ENCODE results near the gene C11orf97. TPM values are rescaled to one million over a fixed set of nuclear protein-coding genes. Genes with fewer than 3 reads are reported as not detected.
"Not testable (repeated sequence)": the region's sequence is repeated elsewhere in the genome, so short reads cannot be mapped to it uniquely, and the experiment has no call there.

The C11orf97 gene
- total and polyA plus RNA-seq, 2 donors: not detected

DNA sequence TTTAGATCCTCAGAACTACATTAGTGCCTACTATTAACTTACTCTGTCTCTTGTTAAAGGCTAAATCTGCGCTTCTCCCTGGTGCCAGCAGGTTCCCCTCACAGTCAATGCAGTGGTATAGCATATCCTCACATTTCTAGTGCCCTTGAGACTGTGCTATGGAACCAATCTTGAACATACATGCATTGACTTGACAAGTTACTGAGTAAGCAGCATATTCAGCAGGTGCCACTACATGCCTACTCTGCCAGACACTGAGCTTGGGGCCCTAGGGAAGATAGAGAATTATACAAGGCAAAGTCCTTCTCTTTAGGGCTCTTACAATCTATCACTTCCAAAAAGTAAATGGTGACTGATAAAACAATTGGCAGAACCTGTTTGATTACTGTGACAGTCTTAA is 34.6 kb downstream of the C11orf97 start:
- Histone ChIP-seq H3K36me3 (ENCODE audit: control insufficient read depth in 2 of 2, insufficient read depth in 2 of 2, low read length in 1 of 2) (peaks cover 0 to 2% of the 10 kb centered on the region in 2 donors), H3K4me1 (ENCODE audit: control insufficient read depth in 2 of 2, insufficient read depth in 2 of 2, low read length in 2 of 2) (peaks cover 13 to 31% of the 10 kb centered on the region in 2 donors), H3K4me3 (ENCODE audit: low read length in 2 of 2) (peak overlapping the region in 1 of 2 donors; percentile 16), H3K9me3 (ENCODE audit: control insufficient read depth in 2 of 2, insufficient read depth in 1 of 2, low read length in 1 of 2) (no peaks in the 10 kb centered on the region), H3K27me3 (ENCODE audit: control insufficient read depth in 2 of 2, insufficient read depth in 1 of 2, low read length in 1 of 2) (no peaks in the 10 kb centered on the region), H3K27ac (ENCODE audit: low read depth in 1 of 2, low read length in 1 of 2) (no peak overlapping the region)
- peak in 2 of 9 donors; percentile 20 to 30 for DNase-seq (ENCODE audit: low read depth in 6 of 9, low spot score in 9 of 9)
- 96% methylated on average over 1 of the region's 1 CpG for WGBS

GRCh38 chr11:94549146-94549545 is 36.9 kb downstream of the C11orf97 start:
- Histone ChIP-seq H3K4me1 (ENCODE audit: control insufficient read depth in 2 of 2, insufficient read depth in 2 of 2, low read length in 2 of 2) (peaks cover 13 to 22% of the 10 kb centered on the region in 2 donors), H3K27me3 (ENCODE audit: control insufficient read depth in 2 of 2, insufficient read depth in 1 of 2, low read length in 1 of 2) (no peaks in the 10 kb centered on the region), H3K9me3 (ENCODE audit: control insufficient read depth in 2 of 2, insufficient read depth in 1 of 2, low read length in 1 of 2) (no peaks in the 10 kb centered on the region), H3K36me3 (ENCODE audit: control insufficient read depth in 2 of 2, insufficient read depth in 2 of 2, low read length in 1 of 2) (peaks cover 0 to 2% of the 10 kb centered on the region in 2 donors), H3K4me3 (ENCODE audit: low read length in 2 of 2) (no peak overlapping the region), H3K27ac (ENCODE audit: low read depth in 1 of 2, low read length in 1 of 2) (no peak overlapping the region)
- WGBS: 90% methylated on average over 5 of the region's 5 CpGs
- DNase-seq (ENCODE audit: low read depth in 6 of 9, low spot score in 9 of 9): no peak

GRCh38 chr11:94550513-94550912 is 38.3 kb downstream of the C11orf97 start:
- Histone ChIP-seq H3K4me1 (ENCODE audit: control insufficient read depth in 2 of 2, insufficient read depth in 2 of 2, low read length in 2 of 2) (peaks cover 3 to 13% of the 10 kb centered on the region in 2 donors), H3K27me3 (ENCODE audit: control insufficient read depth in 2 of 2, insufficient read depth in 1 of 2, low read length in 1 of 2) (no peaks in the 10 kb centered on the region)
- 34% methylated on average over 4 of the region's 4 CpGs for WGBS

DNA sequence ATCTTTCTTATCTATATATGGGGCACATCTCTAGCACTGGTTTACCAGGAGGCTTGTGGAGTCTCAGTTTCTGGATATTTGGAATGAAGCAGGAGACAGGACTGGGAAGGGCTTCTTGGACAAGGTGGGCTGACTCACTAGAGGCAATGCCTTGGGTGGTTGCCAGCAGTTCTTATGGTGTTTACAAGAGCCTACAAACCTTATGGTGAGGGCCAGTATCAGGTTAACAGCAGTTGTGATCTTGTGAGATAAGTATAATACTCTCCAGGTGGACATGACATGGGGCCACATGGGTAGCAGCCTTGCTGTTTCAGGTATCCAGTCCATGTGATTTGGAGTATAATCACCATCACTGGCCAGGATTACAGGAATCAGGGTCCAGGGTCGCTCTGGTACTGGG is 41.7 kb downstream of the C11orf97 start:
- no peak overlapping the region for H3K27ac ChIP-seq (ENCODE audit: low read depth in 1 of 2, low read length in 1 of 2)
- no peak for DNase-seq (ENCODE audit: low read depth in 6 of 9, low spot score in 9 of 9)
- peaks cover 0 to 2% of the 10 kb centered on the region in 2 donors for H3K36me3 ChIP-seq (ENCODE audit: control insufficient read depth in 2 of 2, insufficient read depth in 2 of 2, low read length in 1 of 2)
- H3K27me3 ChIP-seq (ENCODE audit: control insufficient read depth in 2 of 2, insufficient read depth in 1 of 2, low read length in 1 of 2): no peaks in the 10 kb centered on the region
- no peaks in the 10 kb centered on the region for H3K9me3 ChIP-seq (ENCODE audit: control insufficient read depth in 2 of 2, insufficient read depth in 1 of 2, low read length in 1 of 2)
- WGBS: 99% methylated on average over 1 of the region's 1 CpG
- H3K4me3 ChIP-seq (ENCODE audit: low read length in 2 of 2): no peak overlapping the region
- H3K4me1 ChIP-seq (ENCODE audit: control insufficient read depth in 2 of 2, insufficient read depth in 2 of 2, low read length in 2 of 2): peaks cover 2 to 6% of the 10 kb centered on the region in 2 donors

More at GRCh38 chr11:94550513-94550912, 38.3 kb downstream of the C11orf97 start:
- Histone ChIP-seq H3K9me3 (ENCODE audit: control insufficient read depth in 2 of 2, insufficient read depth in 1 of 2, low read length in 1 of 2) (no peaks in the 10 kb centered on the region), H3K27ac (ENCODE audit: low read depth in 1 of 2, low read length in 1 of 2) (no peak overlapping the region), H3K36me3 (ENCODE audit: control insufficient read depth in 2 of 2, insufficient read depth in 2 of 2, low read length in 1 of 2) (peaks cover 0 to 2% of the 10 kb centered on the region in 2 donors), H3K4me3 (ENCODE audit: low read length in 2 of 2) (no peak overlapping the region)
- no peak for DNase-seq (ENCODE audit: low read depth in 6 of 9, low spot score in 9 of 9)

DNA sequence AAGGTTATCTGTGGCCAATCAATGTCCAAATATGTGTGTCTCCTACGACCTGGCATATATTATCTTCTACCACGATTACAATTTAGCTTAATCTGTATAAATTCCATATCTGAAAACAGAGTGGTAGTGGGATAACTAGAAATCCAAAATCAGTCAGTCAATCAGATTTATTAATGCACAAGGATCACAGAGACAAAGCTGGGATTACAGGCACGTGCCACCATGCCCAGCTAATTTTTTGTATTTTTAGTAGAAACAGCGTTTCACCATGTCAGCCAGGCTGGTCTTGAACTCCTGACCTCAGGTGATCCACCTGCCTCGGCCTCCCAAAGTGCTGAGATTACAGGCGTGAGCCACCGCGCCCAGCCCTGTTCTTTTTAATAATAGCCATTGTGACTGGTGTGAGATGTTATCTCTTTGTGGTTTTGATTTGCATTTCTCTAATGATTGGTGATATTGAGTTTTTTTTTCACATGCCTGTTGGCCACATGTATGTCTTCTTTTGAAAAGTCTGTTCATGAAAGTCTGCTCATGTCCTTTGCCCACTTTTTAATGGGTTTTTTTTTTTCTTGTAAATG is 43.6 kb downstream of the C11orf97 start:
- H3K4me3 ChIP-seq (ENCODE audit: low read length in 2 of 2); H3K36me3 ChIP-seq (ENCODE audit: control insufficient read depth in 2 of 2, insufficient read depth in 2 of 2, low read length in 1 of 2); H3K27me3 ChIP-seq (ENCODE audit: control insufficient read depth in 2 of 2, insufficient read depth in 1 of 2, low read length in 1 of 2); DNase-seq (ENCODE audit: low read depth in 6 of 9, low spot score in 9 of 9); H3K27ac ChIP-seq (ENCODE audit: low read depth in 1 of 2, low read length in 1 of 2); H3K9me3 ChIP-seq (ENCODE audit: control insufficient read depth in 2 of 2, insufficient read depth in 1 of 2, low read length in 1 of 2); H3K4me1 ChIP-seq (ENCODE audit: control insufficient read depth in 2 of 2, insufficient read depth in 2 of 2, low read length in 2 of 2): not testable (repeated sequence)
- WGBS: 95% methylated on average over 8 of the region's 8 CpGs

DNA sequence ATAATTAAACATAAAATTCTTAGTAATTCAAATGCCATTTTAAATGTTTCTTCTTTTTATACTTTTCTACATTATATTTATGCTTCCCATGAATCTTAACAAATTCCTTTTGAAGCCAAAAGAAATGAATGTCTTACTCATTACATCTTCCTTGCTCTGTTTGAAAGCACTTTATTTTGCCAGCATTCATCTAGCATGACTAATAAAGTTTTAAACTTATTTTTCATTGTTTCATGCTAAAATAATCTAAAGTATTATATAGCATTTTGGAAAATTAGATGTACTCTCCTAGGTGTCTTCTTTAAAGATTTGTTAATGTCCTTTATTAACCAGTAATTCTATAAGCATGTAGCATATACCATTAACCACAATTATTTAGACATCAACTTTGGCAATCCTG is 45.2 kb downstream of the C11orf97 start:
- Histone ChIP-seq H3K4me3 (ENCODE audit: low read length in 2 of 2) (no peak overlapping the region), H3K4me1 (ENCODE audit: control insufficient read depth in 2 of 2, insufficient read depth in 2 of 2, low read length in 2 of 2) (no peaks in the 10 kb centered on the region), H3K27ac (ENCODE audit: low read depth in 1 of 2, low read length in 1 of 2) (no peak overlapping the region), H3K36me3 (ENCODE audit: control insufficient read depth in 2 of 2, insufficient read depth in 2 of 2, low read length in 1 of 2) (no peaks in the 10 kb centered on the region), H3K9me3 (ENCODE audit: control insufficient read depth in 2 of 2, insufficient read depth in 1 of 2, low read length in 1 of 2) (no peaks in the 10 kb centered on the region), H3K27me3 (ENCODE audit: control insufficient read depth in 2 of 2, insufficient read depth in 1 of 2, low read length in 1 of 2) (no peaks in the 10 kb centered on the region)
- no peak for DNase-seq (ENCODE audit: low read depth in 6 of 9, low spot score in 9 of 9)

DNA sequence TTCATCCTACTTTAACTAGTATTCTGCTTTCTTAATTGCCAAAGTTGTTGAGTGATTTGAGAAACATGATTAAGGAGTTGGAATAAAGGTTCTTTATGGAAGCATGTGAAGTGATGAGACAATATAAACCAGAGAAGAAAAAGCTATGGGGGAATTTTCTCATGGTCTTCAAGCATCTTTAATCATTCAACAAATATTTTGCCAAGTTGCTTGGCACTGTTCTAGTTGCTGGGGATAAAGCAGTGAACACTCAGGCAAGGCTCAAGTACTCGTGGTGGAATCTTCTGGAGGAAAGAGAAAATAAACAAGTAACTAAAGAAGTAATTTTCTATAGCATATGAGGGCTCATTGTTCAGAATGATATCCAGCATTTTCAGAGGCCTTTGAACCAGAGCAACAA is 45.7 kb downstream of the C11orf97 start:
- Histone ChIP-seq H3K4me1 (ENCODE audit: control insufficient read depth in 2 of 2, insufficient read depth in 2 of 2, low read length in 2 of 2) (no peaks in the 10 kb centered on the region), H3K27ac (ENCODE audit: low read depth in 1 of 2, low read length in 1 of 2) (no peak overlapping the region), H3K9me3 (ENCODE audit: control insufficient read depth in 2 of 2, insufficient read depth in 1 of 2, low read length in 1 of 2) (no peaks in the 10 kb centered on the region), H3K27me3 (ENCODE audit: control insufficient read depth in 2 of 2, insufficient read depth in 1 of 2, low read length in 1 of 2) (no peaks in the 10 kb centered on the region), H3K36me3 (ENCODE audit: control insufficient read depth in 2 of 2, insufficient read depth in 2 of 2, low read length in 1 of 2) (no peaks in the 10 kb centered on the region), H3K4me3 (ENCODE audit: low read length in 2 of 2) (no peak overlapping the region)
- WGBS: 89% methylated on average over 1 of the region's 1 CpG
- DNase-seq (ENCODE audit: low read depth in 6 of 9, low spot score in 9 of 9): no peak

GRCh38 chr11:94558468-94558867 is 46.2 kb downstream of the C11orf97 start:
- no peaks in the 10 kb centered on the region for H3K36me3 ChIP-seq (ENCODE audit: control insufficient read depth in 2 of 2, insufficient read depth in 2 of 2, low read length in 1 of 2)
- 100% methylated on average over 1 of the region's 1 CpG for WGBS
- DNase-seq (ENCODE audit: low read depth in 6 of 9, low spot score in 9 of 9): no peak
- no peaks in the 10 kb centered on the region for H3K27me3 ChIP-seq (ENCODE audit: control insufficient read depth in 2 of 2, insufficient read depth in 1 of 2, low read length in 1 of 2)
- no peaks in the 10 kb centered on the region for H3K4me1 ChIP-seq (ENCODE audit: control insufficient read depth in 2 of 2, insufficient read depth in 2 of 2, low read length in 2 of 2)
- no peaks in the 10 kb centered on the region for H3K9me3 ChIP-seq (ENCODE audit: control insufficient read depth in 2 of 2, insufficient read depth in 1 of 2, low read length in 1 of 2)
- no peak overlapping the region for H3K4me3 ChIP-seq (ENCODE audit: low read length in 2 of 2)
- no peak overlapping the region for H3K27ac ChIP-seq (ENCODE audit: low read depth in 1 of 2, low read length in 1 of 2)

DNA sequence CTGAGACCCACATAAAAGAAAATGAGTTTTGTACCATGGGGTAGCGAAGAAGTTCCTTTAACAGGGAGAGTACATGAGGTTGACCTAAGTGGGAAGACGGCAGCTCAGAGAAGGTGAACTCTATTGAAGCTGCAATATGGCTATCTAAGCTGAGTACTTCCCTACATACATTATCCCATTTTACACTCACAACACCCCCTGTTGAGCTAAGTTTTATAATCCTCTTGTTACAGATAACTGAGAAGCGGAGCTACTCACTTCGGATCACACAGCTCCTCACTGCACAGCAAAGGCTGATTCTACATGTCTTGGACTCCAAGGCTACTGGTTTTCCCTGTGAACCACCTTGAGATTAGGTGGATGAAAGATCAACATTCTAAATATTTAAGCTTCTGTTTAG is 46.7 kb downstream of the C11orf97 start:
- Histone ChIP-seq H3K4me3 (ENCODE audit: low read length in 2 of 2) (no peak overlapping the region), H3K36me3 (ENCODE audit: control insufficient read depth in 2 of 2, insufficient read depth in 2 of 2, low read length in 1 of 2) (no peaks in the 10 kb centered on the region), H3K27ac (ENCODE audit: low read depth in 1 of 2, low read length in 1 of 2) (no peak overlapping the region), H3K27me3 (ENCODE audit: control insufficient read depth in 2 of 2, insufficient read depth in 1 of 2, low read length in 1 of 2) (no peaks in the 10 kb centered on the region), H3K9me3 (ENCODE audit: control insufficient read depth in 2 of 2, insufficient read depth in 1 of 2, low read length in 1 of 2) (no peaks in the 10 kb centered on the region), H3K4me1 (ENCODE audit: control insufficient read depth in 2 of 2, insufficient read depth in 2 of 2, low read length in 2 of 2) (no peaks in the 10 kb centered on the region)
- no peak for DNase-seq (ENCODE audit: low read depth in 6 of 9, low spot score in 9 of 9)
- 98% methylated on average over 4 of the region's 4 CpGs for WGBS
